LHCN-M2 (cell line): Measurements from ENCODE around the gene TTC3. TPM values are rescaled to one million over a fixed set of nuclear protein-coding genes. Genes with fewer than 3 reads are reported as not detected.

Experiments used
- DNase-seq: peaks from one replicate; pipeline ENCODE4 v3.0.0-alpha.2; 2012; ENCODE audit warnings: low read depth
- total RNA-seq: library from RNA; depleted of rRNA; stranded (reverse); fragments of >200 nt; gene quantifications from 2 replicates; pipeline ENCODE4 v1.2.3, GENCODE V29; 2014

Gene TTC3
- total RNA-seq, 1 experiment from 2014 or later: 189 TPM

DNA sequence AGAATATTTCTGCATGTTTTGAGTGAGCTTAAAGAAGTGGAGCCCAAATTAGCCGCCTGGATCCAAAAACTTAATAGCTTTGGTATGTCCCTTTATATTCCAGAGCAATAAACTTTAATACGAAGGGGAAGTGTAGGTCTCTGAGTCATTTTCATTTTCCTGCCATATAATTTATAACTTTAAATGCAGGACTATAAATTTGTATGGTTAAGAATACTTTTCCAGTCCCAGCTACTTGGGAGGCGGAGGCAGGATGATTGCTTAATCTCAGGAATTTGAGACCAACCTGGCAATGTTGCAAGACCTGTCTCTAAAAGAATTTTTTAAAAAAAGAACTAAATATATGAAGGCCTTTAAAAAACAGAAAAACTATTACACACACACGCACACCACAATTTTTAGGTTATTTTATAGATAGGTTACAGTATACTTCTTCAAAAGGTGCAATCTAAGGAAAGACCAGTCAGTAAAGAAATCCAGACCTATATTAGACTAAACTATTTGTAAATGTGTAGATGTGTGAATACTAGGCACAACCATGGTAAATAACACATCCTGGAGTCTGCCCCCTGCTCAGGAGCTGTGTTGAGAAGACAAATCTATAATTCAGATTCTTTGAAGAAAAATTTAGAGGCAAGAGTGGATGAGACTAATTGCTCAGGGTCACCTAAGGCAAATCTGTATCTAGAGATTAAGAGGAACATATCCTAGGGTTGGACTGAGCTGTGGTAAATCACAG lies 80.3 kb downstream of the TTC3 start:
- DNase-seq: peak; percentile 12

GRCh38 chr21:37153935-37154350 lies 80.9 kb downstream of the TTC3 start:
- peak; percentile 82 for DNase-seq

DNA sequence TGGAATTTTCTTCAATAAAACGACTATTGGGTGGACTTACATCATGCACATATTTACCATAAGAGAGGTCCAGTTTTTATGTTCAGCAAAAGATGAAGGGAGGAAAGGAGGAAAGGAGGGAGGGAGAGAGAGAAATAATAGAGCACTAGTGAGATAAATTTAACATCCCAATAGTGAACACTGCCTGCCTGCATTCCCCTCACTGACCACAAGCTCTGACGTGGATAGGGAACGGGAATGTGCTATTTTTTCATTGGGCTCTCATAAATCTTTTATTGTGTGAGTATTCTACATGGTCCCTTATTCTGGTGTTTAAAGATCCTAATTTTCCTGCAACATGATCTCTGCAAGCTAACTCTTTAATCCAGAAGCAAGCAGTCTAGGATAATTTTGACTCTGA lies 82.1 kb downstream of the TTC3 start:
- no peak for DNase-seq

- DNase-seq: no peak
Measured at GRCh38 chr21:37157938-37158337, 84.9 kb downstream of the TTC3 start.

GRCh38 chr21:37159053-37159776 lies 86.2 kb downstream of the TTC3 start:
- DNase-seq: no peak

GRCh38 chr21:37159949-37160348 lies 86.9 kb downstream of the TTC3 start:
- no peak for DNase-seq

- no peak for DNase-seq
Measured at GRCh38 chr21:37164742-37165141, 91.7 kb downstream of the TTC3 start.

GRCh38 chr21:37165586-37165985 lies 92.5 kb downstream of the TTC3 start:
- DNase-seq: no peak

- DNase-seq: no peak
Measured at GRCh38 chr21:37166733-37167132, 93.7 kb downstream of the TTC3 start.

GRCh38 chr21:37168666-37169065 lies 95.6 kb downstream of the TTC3 start:
- no peak for DNase-seq

GRCh38 chr21:37172646-37173045 lies 99.6 kb downstream of the TTC3 start:
- DNase-seq: no peak

GRCh38 chr21:37176716-37177115 lies 103.7 kb downstream of the TTC3 start:
- peak; percentile 18 for DNase-seq

GRCh38 chr21:37181059-37181458 lies 108.0 kb downstream of the TTC3 start:
- no peak for DNase-seq

DNA sequence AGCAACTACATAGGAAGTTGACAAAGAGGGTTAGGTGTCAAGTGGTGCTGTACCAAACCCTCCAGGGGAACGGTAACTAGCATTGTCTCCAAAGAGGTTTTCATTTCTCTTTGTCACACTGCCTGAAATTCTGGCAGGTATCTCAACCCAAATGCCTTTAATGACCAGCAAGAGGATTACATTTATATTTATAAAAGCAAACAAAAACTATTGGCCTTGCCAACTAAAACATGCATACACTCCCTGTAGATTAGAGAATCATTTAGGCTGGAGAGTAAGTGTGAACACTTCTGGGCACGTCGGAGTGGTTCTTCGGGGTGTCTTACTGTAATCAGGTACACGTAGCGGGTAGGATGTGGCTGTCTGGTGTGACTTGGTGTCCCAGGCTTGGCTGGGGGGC lies 109.2 kb downstream of the TTC3 start:
- DNase-seq: no peak

- no peak for DNase-seq
Measured at GRCh38 chr21:37183749-37184148, 110.7 kb downstream of the TTC3 start.

DNA sequence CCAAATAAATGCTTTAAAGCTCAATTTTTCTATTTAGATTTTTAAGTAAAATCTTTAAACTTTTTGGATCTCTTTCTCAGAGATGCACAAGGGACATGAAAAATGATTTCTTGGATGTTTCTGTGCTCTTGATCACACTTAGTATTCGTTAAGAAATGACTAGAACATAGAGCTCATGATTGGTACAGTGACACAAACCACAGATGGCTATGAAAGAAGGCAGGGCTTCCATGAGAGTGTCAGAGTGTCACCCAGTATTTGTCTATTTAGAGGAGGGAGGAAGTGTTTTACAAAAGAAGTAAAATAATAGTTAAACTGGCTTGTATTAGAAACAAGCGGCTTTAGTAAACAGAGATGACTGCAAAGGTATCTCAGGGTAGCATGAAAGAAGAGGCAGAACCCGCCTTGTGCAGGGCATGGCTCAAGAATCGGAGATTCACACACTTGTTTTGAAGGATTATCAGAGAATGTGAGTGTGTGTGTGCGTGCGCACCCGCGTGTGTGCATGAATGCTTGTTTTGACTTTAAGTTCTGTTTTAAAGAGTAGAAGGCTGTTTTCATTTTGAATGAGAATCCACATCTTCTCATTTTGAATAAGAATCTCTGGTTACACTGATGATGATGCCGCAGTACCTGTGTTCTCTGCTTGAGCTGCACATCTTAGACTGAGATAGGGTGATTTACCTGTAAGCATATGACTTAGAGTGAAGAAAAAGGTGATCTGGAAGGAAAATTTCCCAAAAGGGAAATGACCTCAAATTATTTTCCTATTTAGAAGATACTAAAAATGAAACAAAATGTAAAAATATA lies 111.9 kb downstream of the TTC3 start:
- no peak for DNase-seq

DNA sequence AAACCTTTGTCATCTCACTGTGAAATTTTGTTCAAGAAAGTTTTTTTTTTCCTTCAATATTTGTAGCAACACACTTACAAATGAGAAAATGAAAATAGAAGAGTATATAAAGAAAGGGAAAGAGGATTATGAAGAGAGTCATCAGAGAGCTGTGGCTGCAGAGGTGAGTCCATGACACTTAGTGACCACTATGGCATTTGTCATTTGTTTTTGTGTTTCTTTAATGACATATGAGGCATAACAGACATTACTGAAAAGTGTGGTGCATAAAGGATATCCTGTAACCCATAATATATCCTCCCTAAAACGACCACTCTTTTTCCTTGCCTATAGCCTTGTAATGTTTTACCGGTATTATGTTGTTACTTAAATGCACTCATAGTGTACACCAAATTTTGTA lies 113.9 kb downstream of the TTC3 start:
- DNase-seq: no peak

DNA sequence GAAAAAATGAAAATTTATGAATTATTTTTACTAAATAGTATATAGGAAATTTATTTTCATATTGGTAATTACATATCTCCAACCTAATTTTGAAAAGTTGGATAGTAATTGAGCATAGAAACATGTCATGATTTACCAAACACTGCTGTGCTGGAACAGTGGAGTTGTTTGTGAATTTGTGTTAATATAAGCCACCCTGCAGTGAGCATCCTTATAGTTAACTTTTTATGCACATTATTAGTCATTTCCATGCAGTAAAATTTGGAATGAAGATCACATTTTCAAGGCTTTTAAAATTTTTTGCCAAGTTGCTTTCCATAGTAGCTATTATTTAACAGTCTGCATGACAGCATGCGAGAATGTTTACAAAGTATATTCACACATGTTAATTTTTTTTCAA lies 115.8 kb downstream of the TTC3 start:
- DNase-seq: no peak

GRCh38 chr21:37192019-37192418 lies 119.0 kb downstream of the TTC3 start:
- DNase-seq: no peak

GRCh38 chr21:37193006-37193405 lies 120.0 kb downstream of the TTC3 start:
- DNase-seq: no peak

GRCh38 chr21:37193676-37194075 lies 120.6 kb downstream of the TTC3 start:
- DNase-seq: no peak

DNA sequence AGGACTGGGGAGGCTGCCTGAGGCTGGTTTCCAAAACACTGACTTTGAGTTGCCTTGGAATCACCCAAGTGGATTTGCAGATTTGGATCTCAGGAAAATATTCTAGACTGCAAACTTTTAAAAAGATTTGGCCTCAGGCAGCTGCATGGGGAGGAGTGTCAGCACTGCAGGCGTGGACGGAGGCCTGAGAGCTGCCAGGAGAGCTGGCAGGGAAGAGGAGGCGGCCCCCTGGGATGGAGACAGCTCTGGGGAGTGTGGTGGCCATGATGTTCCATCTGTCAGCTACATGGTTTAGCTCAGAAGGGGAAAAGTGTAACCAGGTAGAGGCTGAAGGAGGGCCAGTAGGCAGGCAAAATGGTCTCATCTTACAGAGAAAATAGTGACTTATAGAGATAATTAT lies 122.0 kb downstream of the TTC3 start:
- no peak for DNase-seq
